IMR-90 (cell line): ENCODE measurements around the gene SPARCL1. TPM values are rescaled to one million over a fixed set of nuclear protein-coding genes. Genes with fewer than 3 reads are reported as not detected.

ENCODE experiments used
- ATAC-seq: fragments of 200-7000 bp; cut with Tn5 transposase; 2 replicates; pipeline ENCODE4 v1.9.1; 2020; ENCODE audit warnings: low read depth, mild to moderate bottlenecking, moderate library complexity
- BruUV-seq: library from RNA; stranded (reverse); fragments of 400-500 nt; replicated peaks from 2 replicates; lab custom pipeline; 2021; lab: Mats Ljungman, UMichigan
- CTCF ChIA-PET: fragments of 300-600 bp; formaldehyde crosslinking; extraction: SDS; loops from one replicate; lab custom pipeline; 2021; ENCODE audit warnings: antibody characterized with exemption; lab: Yijun Ruan, JAX
- POLR2A ChIA-PET: fragments of 300-600 bp; sonication (Branson Sonifier 250); formaldehyde crosslinking; loops from one replicate; lab custom pipeline; 2022; ENCODE audit warnings: antibody characterized with exemption; ENCODE audit not compliant: unreplicated experiment; lab: Charles Lee
- DNase-seq: peaks from one replicate; pipeline ENCODE4 v3.0.0; 2013
- H2AFZ ChIP-seq: replicated peaks from 2 replicates; pipeline ENCODE3; 2013; ENCODE audit warnings: low read length, mild to moderate bottlenecking; ENCODE audit not compliant: poor library complexity
- H2AK5ac ChIP-seq: 2 replicates; pipeline ENCODE4 v1.6.1; 2013; ENCODE audit warnings: low read depth, low read length, inconsistent platforms
- H2AK9ac ChIP-seq: replicated peaks from 2 replicates; pipeline ENCODE3; 2013; ENCODE audit warnings: mild to moderate bottlenecking, low read depth, low read length, moderate library complexity; ENCODE audit not compliant: poor library complexity
- H2BK120ac ChIP-seq: 2 replicates; pipeline ENCODE4 v1.6.1; 2013; ENCODE audit warnings: low read depth, low read length, inconsistent platforms
- H2BK15ac ChIP-seq: 3 replicates; pipeline ENCODE4 v1.6.1; 2013; ENCODE audit warnings: low read depth, low read length, inconsistent platforms
- H2BK20ac ChIP-seq: 2 replicates; pipeline ENCODE4 v1.6.1; 2013; ENCODE audit warnings: low read depth, mild to moderate bottlenecking, inconsistent platforms, low read length, moderate library complexity
- H2BK5ac ChIP-seq: 2 replicates; pipeline ENCODE4 v1.6.1; 2013; ENCODE audit warnings: mild to moderate bottlenecking, low read depth, low read length, inconsistent platforms; ENCODE audit not compliant: poor library complexity, severe bottlenecking
- H3K14ac ChIP-seq: replicated peaks from 2 replicates; pipeline ENCODE4 v1.6.1; 2013; ENCODE audit warnings: low read depth, low read length, inconsistent platforms
- H3K18ac ChIP-seq: 2 replicates; pipeline ENCODE4 v1.6.1; 2013; ENCODE audit warnings: low read depth, low read length, control low read depth
- H3K23ac ChIP-seq: 2 replicates; pipeline ENCODE4 v1.6.1; 2013; ENCODE audit warnings: low read depth, low read length, inconsistent platforms
- H3K27ac ChIP-seq: 2 replicates; pipeline ENCODE4 v1.5.1; 2013; ENCODE audit warnings: mild to moderate bottlenecking, control low read depth, low read length; ENCODE audit not compliant: insufficient read depth
- H3K27me3 ChIP-seq: 2 replicates; pipeline ENCODE4 v1.6.1; 2013; ENCODE audit warnings: low read length; ENCODE audit not compliant: control insufficient read depth, insufficient read depth
- H3K36me3 ChIP-seq: 2 replicates; pipeline ENCODE4 v1.6.1; 2013; ENCODE audit warnings: low read length, mixed read lengths; ENCODE audit not compliant: control insufficient read depth, insufficient read depth
- H3K4ac ChIP-seq: 2 replicates; pipeline ENCODE4 v1.6.1; 2013; ENCODE audit warnings: low read depth, low read length, inconsistent platforms
- H3K4me1 ChIP-seq: 2 replicates; pipeline ENCODE4 v1.6.1; 2013; ENCODE audit warnings: low read length, mixed read lengths; ENCODE audit not compliant: control insufficient read depth, insufficient read depth
- H3K4me2 ChIP-seq: 2 replicates; pipeline ENCODE4 v1.6.1; 2013; ENCODE audit warnings: low read depth, mild to moderate bottlenecking, control low read depth, low read length, moderate library complexity
- H3K4me3 ChIP-seq: 2 replicates; pipeline ENCODE4 v1.5.1; 2013; ENCODE audit warnings: low read depth, mild to moderate bottlenecking, control low read depth, low read length, moderate library complexity; ENCODE audit not compliant: insufficient read depth
- H3K56ac ChIP-seq: 2 replicates; pipeline ENCODE4 v1.6.1; 2013; ENCODE audit warnings: low read length, inconsistent platforms; ENCODE audit not compliant: insufficient read depth; ENCODE audit errors: extremely low read depth
- H3K79me1 ChIP-seq, 2 experiments: 2 replicates each; pipeline ENCODE4 v1.6.1; 2013; ENCODE audit warnings: low read length in 2 of 2, inconsistent platforms in 1 of 2, low read depth in 1 of 2
- H3K9ac ChIP-seq: 2 replicates; pipeline ENCODE4 v1.6.1; 2013; ENCODE audit warnings: low read depth, low read length, control low read depth
- H3K9me1 ChIP-seq: 2 replicates; pipeline ENCODE4 v1.6.1; 2013; ENCODE audit warnings: low read length, inconsistent platforms; ENCODE audit not compliant: insufficient read depth
- H3K9me3 ChIP-seq: 2 replicates; pipeline ENCODE4 v1.6.1; 2013; ENCODE audit warnings: low read length; ENCODE audit not compliant: control insufficient read depth, insufficient read depth
- H4K20me1 ChIP-seq: 2 replicates; pipeline ENCODE4 v1.6.1; 2013; ENCODE audit warnings: low read length, inconsistent platforms; ENCODE audit not compliant: insufficient read depth
- H4K5ac ChIP-seq: 2 replicates; pipeline ENCODE4 v1.6.1; 2013; ENCODE audit warnings: mild to moderate bottlenecking, low read depth, low read length, control low read depth
- H4K8ac ChIP-seq, 2 experiments: 2 replicates each; pipeline ENCODE4 v1.6.1; 2013; ENCODE audit warnings: low read depth in 2 of 2, low read length in 2 of 2, control low read depth in 1 of 2, inconsistent platforms in 1 of 2
- H4K91ac ChIP-seq: 2 replicates; pipeline ENCODE4 v1.6.1; 2013; ENCODE audit warnings: low read depth, low read length, inconsistent platforms; ENCODE audit not compliant: insufficient read depth
- CEBPB ChIP-seq: IDR thresholded peaks from 2 replicates; pipeline ENCODE4 v1.6.1; 2012; ENCODE audit warnings: low read depth, low read length, improper control_type of control experiment
- MAZ ChIP-seq: IDR thresholded peaks from 2 replicates; pipeline ENCODE4 v1.6.1; 2012; ENCODE audit warnings: low read depth, mild to moderate bottlenecking, low read length, improper control_type of control experiment, moderate library complexity, borderline replicate concordance
- POLR2A ChIP-seq: IDR thresholded peaks from 2 replicates; pipeline ENCODE4 v1.6.1; 2012; ENCODE audit warnings: mild to moderate bottlenecking, low read depth, low read length
- WGBS, 2 experiments: methylation state at CpG; one replicate each; pipeline versions ENCODE4 v1.1.5 to v1.1.7; 2013; ENCODE audit warnings: missing lambda C conversion rate in 2 of 2; ENCODE audit not compliant: insufficient read length in 1 of 2; ENCODE audit errors: extremely low coverage in 2 of 2; 5-methylcytosine and 5-hydroxymethylcytosine counted together
- dilution Hi-C: fragments of 300-500 bp; cut with HindIII; formaldehyde crosslinking; loops from one replicate; pipeline ENCODE4 v1.14.3; 2018; ENCODE audit warnings: low sequenced_read_pairs; ENCODE audit not compliant: unreplicated experiment
- in situ Hi-C: fragments of 300-500 bp; cut with MboI; formaldehyde crosslinking; loops from 3 replicates; pipeline ENCODE4 v1.14.3; 2019; ENCODE audit warnings: low sequenced_read_pairs, inconsistent platforms, mixed read lengths
- intact Hi-C: fragments of 100-400 bp; cut with micrococcal nuclease; formaldehyde crosslinking; loops from 2 replicates; pipeline ENCODE4 v1.10.0; 2022
- polyA plus RNA-seq, 3 experiments: library from polyadenylated mRNA; depleted of rRNA; stranded (reverse); fragments of >200 nt; gene quantifications; 2 replicates each; pipeline ENCODE4 v1.2.3, GENCODE V29; 2012; ENCODE audit warnings: low replicate concordance in 1 of 3
- total RNA-seq: library from RNA; depleted of rRNA; stranded (reverse); fragments of >200 nt; gene quantifications from 2 replicates; pipeline ENCODE4 v1.2.3, GENCODE V29; 2012

The SPARCL1 gene
- total and polyA plus RNA-seq, 2 of the 4 experiments (the other 2 are of a cell fraction): not detected

GRCh38 chr4:87531621-87532020 is 2.4 kb upstream of the SPARCL1 start:
- Histone ChIP-seq H3K9ac (no peak overlapping the region), H2BK20ac (no peak overlapping the region), H2AK9ac (no peak overlapping the region), H3K4me3 (no peak overlapping the region), H2BK120ac (no peak overlapping the region), H2BK5ac (no peak overlapping the region), H4K91ac (no peak overlapping the region), H4K8ac (no peak overlapping the region), H3K9me3 (no peaks in the 10 kb centered on the region; the same call in 1 of the 2 replicates), H3K4ac (no peak overlapping the region), H2AFZ (no peak overlapping the region), H3K9me1 (no peaks in the 10 kb centered on the region), H3K18ac (no peak overlapping the region), H3K27ac (no peak overlapping the region), H2BK15ac (no peak overlapping the region), H3K36me3 (no peaks in the 10 kb centered on the region), H4K20me1 (no peaks in the 10 kb centered on the region), H2AK5ac (no peak overlapping the region), H3K23ac (no peak overlapping the region), H3K27me3 (peaks cover 3% of the 10 kb centered on the region; the same call in 1 of the 2 replicates), H3K4me1 (no peaks in the 10 kb centered on the region), H4K5ac (no peak overlapping the region), H3K79me1 (no peaks in the 10 kb centered on the region), H3K56ac (no peak overlapping the region), H3K4me2 (no peak overlapping the region), H3K14ac (no peak overlapping the region)
- intact Hi-C loops: no loop called here
- no TSS peak for BruUV-seq
- ATAC-seq (no peak), DNase-seq (no peak)
- dilution Hi-C loops: no loop called here
- WGBS, 2 experiments: no CpG with 5 or more reads among the region's 5 CpGs
- TF ChIP-seq CEBPB (no peak), POLR2A (no peak), MAZ (no peak)
- in situ Hi-C loops: no loop called here
- ChIA-PET CTCF (no interaction called here), POLR2A (no interaction called here)
